ENCODE results near the gene NECTIN2.

GRCh38 chr19:44796701-44797115 is 49.4 kb upstream of the NECTIN2 start:
- TF ChIP-seq CTCF (IDR thresholded peaks at IDR 0.05; ENCODE audit: low read depth, low read length): no peak
- no peak for TF ChIP-seq EZH2phosphoT487 (IDR thresholded peaks at IDR 0.05; ENCODE audit: low read depth)
